ENCODE data around the gene PHLDA1. TPM values are rescaled to one million over a fixed set of nuclear protein-coding genes. Genes with fewer than 3 reads are reported as not detected.

Gene PHLDA1
- total RNA-seq, 1 donor from 2014 or later: 29.3 TPM

GRCh38 chr12:75997658-75998057, 33.9 kb downstream of the PHLDA1 start:
- no peak for DNase-seq (ENCODE audit: low read depth, low spot score)
- no peaks in the 10 kb centered on the region for H3K27me3 Mint-ChIP-seq (ENCODE audit: low read depth)
- H3K27ac Mint-ChIP-seq (ENCODE audit: unreplicated experiment): no peak overlapping the region
- H3K9me3 Mint-ChIP-seq: no peaks in the 10 kb centered on the region
- no peak for TF ChIP-seq CTCF (conservative IDR thresholded peaks at IDR 0.05)
- H3K4me1 Mint-ChIP-seq: peaks cover 10% of the 10 kb centered on the region
- no peaks in the 10 kb centered on the region for H3K36me3 Mint-ChIP-seq (ENCODE audit: low read depth)
- no peak overlapping the region for H3K4me3 Mint-ChIP-seq

- H3K9me3 Mint-ChIP-seq: no peaks in the 10 kb centered on the region
- H3K4me1 Mint-ChIP-seq: peaks cover 10% of the 10 kb centered on the region
- no peaks in the 10 kb centered on the region for H3K27me3 Mint-ChIP-seq (ENCODE audit: low read depth)
- no peak overlapping the region for H3K4me3 Mint-ChIP-seq
- no peaks in the 10 kb centered on the region for H3K36me3 Mint-ChIP-seq (ENCODE audit: low read depth)
- H3K27ac Mint-ChIP-seq (ENCODE audit: unreplicated experiment): no peak overlapping the region
- TF ChIP-seq CTCF (conservative IDR thresholded peaks at IDR 0.05): no peak
- no peak for DNase-seq (ENCODE audit: low read depth, low spot score)
These were observed 34.6 kb downstream of the PHLDA1 start for GRCh38 chr12:75996861-75997447.

- no peak for TF ChIP-seq CTCF (conservative IDR thresholded peaks at IDR 0.05)
- peaks cover 10% of the 10 kb centered on the region for H3K4me1 Mint-ChIP-seq
- no peak for DNase-seq (ENCODE audit: low read depth, low spot score)
- no peak overlapping the region for H3K27ac Mint-ChIP-seq (ENCODE audit: unreplicated experiment)
- no peaks in the 10 kb centered on the region for H3K9me3 Mint-ChIP-seq
- no peaks in the 10 kb centered on the region for H3K27me3 Mint-ChIP-seq (ENCODE audit: low read depth)
- H3K4me3 Mint-ChIP-seq: no peak overlapping the region
- no peaks in the 10 kb centered on the region for H3K36me3 Mint-ChIP-seq (ENCODE audit: low read depth)
These were observed 35.9 kb downstream of the PHLDA1 start for GRCh38 chr12:75995691-75996090.

GRCh38 chr12:75994069-75994740, 37.4 kb downstream of the PHLDA1 start:
- Mint-ChIP-seq H3K9me3 (peaks cover 5% of the 10 kb centered on the region), H3K27me3 (ENCODE audit: low read depth) (no peaks in the 10 kb centered on the region), H3K27ac (ENCODE audit: unreplicated experiment) (no peak overlapping the region), H3K4me1 (peaks cover 16% of the 10 kb centered on the region), H3K36me3 (ENCODE audit: low read depth) (no peaks in the 10 kb centered on the region), H3K4me3 (no peak overlapping the region)
- TF ChIP-seq CTCF (conservative IDR thresholded peaks at IDR 0.05): no peak
- no peak for DNase-seq (ENCODE audit: low read depth, low spot score)

GRCh38 chr12:75991753-75992152, 39.8 kb downstream of the PHLDA1 start:
- no peak for TF ChIP-seq CTCF (conservative IDR thresholded peaks at IDR 0.05)
- H3K9me3 Mint-ChIP-seq: peaks cover 12% of the 10 kb centered on the region
- no peak overlapping the region for H3K4me3 Mint-ChIP-seq
- H3K27ac Mint-ChIP-seq (ENCODE audit: unreplicated experiment): no peak overlapping the region
- H3K27me3 Mint-ChIP-seq (ENCODE audit: low read depth): no peaks in the 10 kb centered on the region
- DNase-seq (ENCODE audit: low read depth, low spot score): no peak
- H3K36me3 Mint-ChIP-seq (ENCODE audit: low read depth): peaks cover 6% of the 10 kb centered on the region
- H3K4me1 Mint-ChIP-seq: peaks cover 17% of the 10 kb centered on the region
